HEK293 (cell line): ENCODE measurements around the gene LAMA4.

Source experiments
- CTCF ChIA-PET: fragments of 350-600 bp; formaldehyde crosslinking; extraction: SDS; loops from one replicate; lab custom pipeline; 2021; ENCODE audit warnings: antibody characterized with exemption; lab: Yijun Ruan, JAX
- POLR2A ChIA-PET: fragments of 300-600 bp; formaldehyde crosslinking; extraction: SDS; loops from one replicate; lab custom pipeline; 2020; ENCODE audit warnings: antibody characterized with exemption, inconsistent platforms; lab: Yijun Ruan, JAX
- H3K27ac ChIP-seq: fragments of 200-500 bp; sonication (Bioruptor generic); 2 replicates; pipeline ENCODE4 v1.5.1; 2014; ENCODE audit warnings: low read depth, low read length, control low read depth, inconsistent platforms; ENCODE audit errors: extremely low read depth
- H3K36me3 ChIP-seq, 2 experiments: fragments of 200-500 bp in 1 of 2; sonication (Bioruptor generic) in 1 of 2; 1 replicate in 1 of 2; 2 replicates in 1 of 2; pipeline ENCODE4 v1.5.1; 2014 to 2017; ENCODE audit warnings: inconsistent platforms in 2 of 2, low read length in 2 of 2; ENCODE audit not compliant: control insufficient read depth in 2 of 2, insufficient read depth in 1 of 2
- H3K4me1 ChIP-seq: fragments of 200-500 bp; sonication (Bioruptor generic); 2 replicates; pipeline ENCODE4 v1.5.1; 2014; ENCODE audit warnings: mild to moderate bottlenecking, low read length, inconsistent platforms; ENCODE audit not compliant: control insufficient read depth, insufficient read depth
- H3K4me3 ChIP-seq: 2 replicates; pipeline ENCODE4 v1.5.1; 2011; ENCODE audit warnings: low read depth, mild to moderate bottlenecking, control low read depth, low read length, moderate library complexity
- H3K9me3 ChIP-seq: fragments of 200-500 bp; sonication (Bioruptor generic); 2 replicates; pipeline ENCODE4 v1.5.1; 2014; ENCODE audit warnings: low read depth, low read length, inconsistent platforms; ENCODE audit not compliant: control insufficient read depth, insufficient read depth
- CTCF ChIP-seq: fragments of 450-650 bp; formaldehyde crosslinking; IDR thresholded peaks from 2 replicates; pipeline ENCODE4 v1.5.1; 2016; ENCODE audit warnings: missing biosample characterization, missing genetic modification characterization
- SP3 ChIP-seq: fragments of 450-650 bp; formaldehyde crosslinking; IDR thresholded peaks from 2 replicates; pipeline ENCODE4 v1.5.1; 2016; ENCODE audit warnings: missing biosample characterization, missing genetic modification characterization
- ZBTB10 ChIP-seq: fragments of 450-650 bp; formaldehyde crosslinking; IDR thresholded peaks from 2 replicates; pipeline ENCODE4 v1.5.1; 2016; ENCODE audit warnings: missing biosample characterization, missing genetic modification characterization
- ZFP3 ChIP-seq: fragments of 450-650 bp; formaldehyde crosslinking; IDR thresholded peaks from 2 replicates; pipeline ENCODE4 v1.5.1; 2016; ENCODE audit warnings: low read depth, missing biosample characterization, missing genetic modification characterization
- ZFP41 ChIP-seq: fragments of 450-650 bp; formaldehyde crosslinking; IDR thresholded peaks from 2 replicates; pipeline ENCODE4 v1.5.1; 2016; ENCODE audit warnings: missing biosample characterization, missing genetic modification characterization, borderline replicate concordance
- ZFP69B ChIP-seq: fragments of 450-650 bp; formaldehyde crosslinking; IDR thresholded peaks from 2 replicates; pipeline ENCODE4 v1.5.1; 2016; ENCODE audit warnings: missing biosample characterization, missing genetic modification characterization
- ZNF121 ChIP-seq: fragments of 450-650 bp; formaldehyde crosslinking; IDR thresholded peaks from 2 replicates; pipeline ENCODE4 v1.5.1; 2016; ENCODE audit warnings: missing biosample characterization, missing genetic modification characterization
- ZNF157 ChIP-seq: fragments of 450-650 bp; formaldehyde crosslinking; IDR thresholded peaks from 2 replicates; pipeline ENCODE4 v1.5.1; 2016; ENCODE audit warnings: missing biosample characterization, missing genetic modification characterization
- ZNF16 ChIP-seq: fragments of 450-650 bp; formaldehyde crosslinking; IDR thresholded peaks from 2 replicates; pipeline ENCODE4 v1.5.1; 2016; ENCODE audit warnings: low read depth, missing biosample characterization, missing genetic modification characterization
- ZNF362 ChIP-seq: fragments of 450-650 bp; formaldehyde crosslinking; IDR thresholded peaks from 2 replicates; pipeline ENCODE4 v1.5.1; 2016; ENCODE audit warnings: missing biosample characterization, missing genetic modification characterization
- ZNF416 ChIP-seq: fragments of 450-650 bp; formaldehyde crosslinking; IDR thresholded peaks from 2 replicates; pipeline ENCODE4 v1.5.1; 2016; ENCODE audit warnings: missing biosample characterization, missing genetic modification characterization
- ZNF624 ChIP-seq: fragments of 450-650 bp; formaldehyde crosslinking; IDR thresholded peaks from 2 replicates; pipeline ENCODE4 v1.5.1; 2017; ENCODE audit warnings: missing biosample characterization, missing genetic modification characterization
- ZNF837 ChIP-seq: fragments of 450-650 bp; formaldehyde crosslinking; IDR thresholded peaks from 2 replicates; pipeline ENCODE4 v1.5.1; 2016; ENCODE audit warnings: missing biosample characterization, missing genetic modification characterization
- ZSCAN18 ChIP-seq: fragments of 450-650 bp; formaldehyde crosslinking; IDR thresholded peaks from 2 replicates; pipeline ENCODE4 v1.5.1; 2016; ENCODE audit warnings: missing biosample characterization, missing genetic modification characterization
- ZSCAN5A ChIP-seq: fragments of 450-650 bp; formaldehyde crosslinking; IDR thresholded peaks from 2 replicates; pipeline ENCODE4 v1.5.1; 2016; ENCODE audit warnings: missing biosample characterization, missing genetic modification characterization
- ZXDB ChIP-seq: fragments of 450-650 bp; formaldehyde crosslinking; IDR thresholded peaks from 2 replicates; pipeline ENCODE4 v1.5.1; 2016; ENCODE audit warnings: missing biosample characterization, missing genetic modification characterization
- TF ChIP-seq, protein P1 (sequence below): fragments of 450-650 bp; formaldehyde crosslinking; conservative IDR thresholded peaks from 2 replicates; pipeline ENCODE4 v1.5.1; 2016; ENCODE audit warnings: low read depth, missing biosample characterization, missing genetic modification characterization
- TF ChIP-seq, protein P2 (sequence below): fragments of 450-650 bp; formaldehyde crosslinking; IDR thresholded peaks from 2 replicates; pipeline ENCODE4 v1.5.1; 2016; ENCODE audit warnings: missing biosample characterization, missing genetic modification characterization

LAMA4 gene

DNA sequence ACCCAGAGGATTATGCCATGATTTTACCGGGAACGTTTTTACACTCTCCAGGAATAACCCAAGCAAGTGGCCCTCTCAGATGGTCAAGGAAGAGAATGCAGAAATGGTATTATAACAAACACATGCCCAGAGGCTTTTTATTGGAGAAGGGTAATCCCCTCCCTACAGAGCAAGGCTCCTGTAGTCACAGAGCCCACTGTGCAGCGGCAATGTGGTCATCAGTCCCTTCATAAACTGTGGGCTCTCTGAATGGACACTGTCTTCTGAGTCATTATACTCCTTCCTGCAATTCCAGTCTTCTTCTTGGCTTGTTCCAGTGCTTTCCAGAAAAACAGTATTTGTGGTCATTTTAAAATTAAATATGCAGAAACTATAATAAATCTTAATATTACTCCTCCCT lies 74.7 kb downstream of the LAMA4 start:
- Histone ChIP-seq H3K4me3 (no peak overlapping the region), H3K9me3 (no peaks in the 10 kb centered on the region), H3K36me3 (no peaks in the 10 kb centered on the region), H3K4me1 (peaks cover 9% of the 10 kb centered on the region), H3K27ac (no peak overlapping the region)
- TF ChIP-seq, protein P1, sequence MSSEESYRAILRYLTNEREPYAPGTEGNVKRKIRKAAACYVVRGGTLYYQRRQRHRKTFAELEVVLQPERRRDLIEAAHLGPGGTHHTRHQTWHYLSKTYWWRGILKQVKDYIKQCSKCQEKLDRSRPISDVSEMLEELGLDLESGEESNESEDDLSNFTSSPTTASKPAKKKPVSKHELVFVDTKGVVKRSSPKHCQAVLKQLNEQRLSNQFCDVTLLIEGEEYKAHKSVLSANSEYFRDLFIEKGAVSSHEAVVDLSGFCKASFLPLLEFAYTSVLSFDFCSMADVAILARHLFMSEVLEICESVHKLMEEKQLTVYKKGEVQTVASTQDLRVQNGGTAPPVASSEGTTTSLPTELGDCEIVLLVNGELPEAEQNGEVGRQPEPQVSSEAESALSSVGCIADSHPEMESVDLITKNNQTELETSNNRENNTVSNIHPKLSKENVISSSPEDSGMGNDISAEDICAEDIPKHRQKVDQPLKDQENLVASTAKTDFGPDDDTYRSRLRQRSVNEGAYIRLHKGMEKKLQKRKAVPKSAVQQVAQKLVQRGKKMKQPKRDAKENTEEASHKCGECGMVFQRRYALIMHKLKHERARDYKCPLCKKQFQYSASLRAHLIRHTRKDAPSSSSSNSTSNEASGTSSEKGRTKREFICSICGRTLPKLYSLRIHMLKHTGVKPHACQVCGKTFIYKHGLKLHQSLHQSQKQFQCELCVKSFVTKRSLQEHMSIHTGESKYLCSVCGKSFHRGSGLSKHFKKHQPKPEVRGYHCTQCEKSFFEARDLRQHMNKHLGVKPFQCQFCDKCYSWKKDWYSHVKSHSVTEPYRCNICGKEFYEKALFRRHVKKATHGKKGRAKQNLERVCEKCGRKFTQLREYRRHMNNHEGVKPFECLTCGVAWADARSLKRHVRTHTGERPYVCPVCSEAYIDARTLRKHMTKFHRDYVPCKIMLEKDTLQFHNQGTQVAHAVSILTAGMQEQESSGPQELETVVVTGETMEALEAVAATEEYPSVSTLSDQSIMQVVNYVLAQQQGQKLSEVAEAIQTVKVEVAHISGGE (tag by site-specific recombination), result no peak
- TF ChIP-seq ZNF362 (tag by site-specific recombination) (no peak), ZFP69B (tag by site-specific recombination) (no peak)
- CTCF ChIA-PET, result interaction anchor here (0.6 to 6.8 kb wide), 56 partner anchors 8 to 381 kb away, joined by 3 to 160 read pairs (median 7); partner anchors contain the start of genes FAM229B, LAMA4 and TUBE1
- POLR2A ChIA-PET, result interaction anchor here (1.1 kb wide), 1 partner anchor 75 kb away, joined by 5 read pairs; the partner anchor contains the start of gene LAMA4

- Histone ChIP-seq H3K4me3 (no peak overlapping the region), H3K9me3 (no peaks in the 10 kb centered on the region), H3K4me1 (peaks cover 9% of the 10 kb centered on the region), H3K27ac (no peak overlapping the region), H3K36me3 (no peaks in the 10 kb centered on the region)
- CTCF ChIA-PET, result interaction anchor here (0.6 to 6.8 kb wide), 15 partner anchors 10 to 289 kb away, joined by 3 to 160 read pairs (median 10); no protein-coding TSS in a partner anchor
- POLR2A ChIA-PET, result no interaction called here
- TF ChIP-seq ZFP3, result no peak
- TF ChIP-seq ZFP41 (tag by site-specific recombination), result no peak
- TF ChIP-seq ZNF121 (tag by site-specific recombination), result no peak
- TF ChIP-seq, protein P2, sequence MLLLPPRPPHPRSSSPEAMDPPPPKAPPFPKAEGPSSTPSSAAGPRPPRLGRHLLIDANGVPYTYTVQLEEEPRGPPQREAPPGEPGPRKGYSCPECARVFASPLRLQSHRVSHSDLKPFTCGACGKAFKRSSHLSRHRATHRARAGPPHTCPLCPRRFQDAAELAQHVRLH (tag by site-specific recombination), result no peak
- TF ChIP-seq ZBTB10 (tag by site-specific recombination), result no peak
These were observed 75.5 kb downstream of the LAMA4 start for GRCh38 chr6:112178846-112179245.

- peaks cover 9% of the 10 kb centered on the region for H3K4me1 ChIP-seq
- H3K36me3 ChIP-seq, result peaks cover 0 to 3% of the 10 kb centered on the region in 2 experiments; a peak in 1 of 3 replicates
- POLR2A ChIA-PET, result interaction anchor here (0.6 to 2.4 kb wide), 4 partner anchors 45 to 242 kb away, joined by 3 to 8 read pairs (median 4); partner anchors contain the start of genes FAM229B, LAMA4 and TUBE1
- no peaks in the 10 kb centered on the region for H3K9me3 ChIP-seq
- no peak overlapping the region for H3K27ac ChIP-seq
- no peak overlapping the region for H3K4me3 ChIP-seq
- CTCF ChIA-PET, result interaction anchor here (1.1 to 6.8 kb wide), 5 partner anchors 90 to 134 kb away, joined by 3 to 160 read pairs (median 5); partner anchors contain the start of genes FAM229B and TUBE1
- TF ChIP-seq ZNF16 (tag by site-specific recombination) (no peak), ZNF837 (tag by site-specific recombination) (no peak), ZNF624 (no peak), SP3 (no peak), ZSCAN5A (tag by site-specific recombination) (no peak), ZNF157 (no peak), ZXDB (no peak), ZSCAN18 (no peak), ZNF416 (tag by site-specific recombination) (no peak), CTCF (no peak)
These were observed 77.3 kb downstream of the LAMA4 start for GRCh38 chr6:112177092-112177491.
